Left ventricle myocardium inferior (tissue), 1 donor: Measurements from ENCODE around the gene ETV4. TPM values are rescaled to one million over a fixed set of nuclear protein-coding genes. Genes with fewer than 3 reads are reported as not detected.

ENCODE experiments used
- DNase-seq: peaks from one replicate; pipeline ENCODE4 v3.0.0-alpha.2; 2020
- H3K27ac ChIP-seq: fragments of 200-600 bp; replicated peaks from 2 replicates; pipeline ENCODE4 v1.8.0; 2021
- H3K27me3 ChIP-seq: fragments of 200-600 bp; 2 replicates; pipeline ENCODE4 v1.8.0; 2021; ENCODE audit warnings: low read depth
- H3K36me3 ChIP-seq: fragments of 200-600 bp; 2 replicates; pipeline ENCODE4 v1.8.0; 2021
- H3K4me1 ChIP-seq: fragments of 200-600 bp; 2 replicates; pipeline ENCODE4 v1.8.0; 2021
- H3K4me3 ChIP-seq: fragments of 200-600 bp; 2 replicates; pipeline ENCODE4 v1.8.0; 2021; ENCODE audit warnings: mild to moderate bottlenecking, moderate library complexity
- H3K9me3 ChIP-seq: fragments of 200-600 bp; replicated peaks from 2 replicates; pipeline ENCODE4 v1.8.0; 2021
- CTCF ChIP-seq: fragments of 200-600 bp; IDR thresholded peaks from 2 replicates; pipeline ENCODE4 v1.8.0; 2021; ENCODE audit warnings: antibody characterized with exemption, mild to moderate bottlenecking, borderline replicate concordance
- intact Hi-C: fragments of 100-400 bp; cut with micrococcal nuclease; formaldehyde crosslinking; loops from one replicate; pipeline ENCODE4 v1.11.0; 2022
- total RNA-seq: library from RNA; stranded (reverse); fragmentation: NEBNext Ultra II Directional; extraction: Animal tissue kit (Norgen Biotek cat#: 25700); gene quantifications from one replicate; pipeline ENCODE4 v1.2.1, GENCODE V29; 2021
- donor health status: DM: no; HTN: yes; CAD: no; lungs with severe emphysema.

ETV4 gene
- total RNA-seq, 1 donor from 2014 or later = 0.60 TPM

DNA sequence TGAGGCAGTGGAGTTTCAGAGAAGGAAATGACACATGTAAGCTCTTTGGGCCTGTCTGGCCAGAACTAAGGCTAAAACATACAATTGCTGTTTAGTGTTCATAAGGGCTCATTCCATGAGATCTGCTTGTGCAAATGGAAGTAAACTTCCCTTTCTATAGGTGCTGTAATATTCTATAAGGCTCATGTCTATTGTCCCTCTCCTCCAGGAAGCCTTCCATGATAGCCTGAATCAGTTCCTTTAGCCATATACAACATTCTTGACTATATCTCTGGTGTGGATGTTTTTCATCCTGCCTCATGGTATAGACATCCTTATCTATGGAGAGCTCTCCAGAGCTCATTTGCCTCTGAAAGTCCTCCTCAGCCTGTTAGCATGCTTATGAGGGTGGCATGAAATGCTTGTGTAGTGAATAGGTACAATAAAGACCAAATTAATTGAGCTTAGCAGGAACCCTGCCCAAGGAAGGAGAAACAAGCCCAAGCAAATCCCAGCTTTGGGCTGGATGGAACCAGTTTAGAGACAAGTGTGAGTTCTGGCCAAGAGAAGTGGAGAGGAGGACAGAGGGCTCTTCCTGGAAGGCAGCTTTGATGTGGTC is 1.6 kb upstream of the ETV4 start:
- Histone ChIP-seq H3K4me1 (peaks cover 33% of the 10 kb centered on the region), H3K9me3 (no peaks in the 10 kb centered on the region), H3K36me3 (no peaks in the 10 kb centered on the region), H3K27me3 (peaks cover 22% of the 10 kb centered on the region), H3K4me3 (no peak overlapping the region), H3K27ac (no peak overlapping the region)
- DNase-seq = no peak
- no peak for TF ChIP-seq CTCF
- intact Hi-C loops = no loop called here

DNA sequence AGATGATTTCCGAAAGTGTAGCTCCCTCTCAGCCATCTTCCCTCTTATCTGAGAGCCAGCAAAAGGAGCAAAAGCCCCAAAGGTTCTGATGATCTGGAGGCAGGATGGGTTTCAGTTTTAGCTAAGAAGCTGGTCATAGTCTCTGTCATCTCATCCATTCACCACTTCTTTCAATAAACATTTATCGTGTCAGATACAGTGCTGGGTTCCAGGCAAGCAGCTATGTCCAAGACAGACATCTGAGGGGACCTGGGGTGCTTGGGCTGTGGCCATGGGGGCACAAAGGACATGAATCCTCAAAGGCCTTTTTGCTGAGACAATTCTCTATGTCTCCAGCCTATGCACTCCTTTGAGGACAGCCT is 1.0 kb upstream of the ETV4 start:
- Histone ChIP-seq H3K36me3 (no peaks in the 10 kb centered on the region), H3K4me3 (no peak overlapping the region), H3K27me3 (peaks cover 22% of the 10 kb centered on the region), H3K9me3 (no peaks in the 10 kb centered on the region), H3K27ac (no peak overlapping the region), H3K4me1 (peaks cover 33% of the 10 kb centered on the region)
- DNase-seq = no peak
- intact Hi-C loops = no loop called here
- TF ChIP-seq CTCF = no peak

- TF ChIP-seq CTCF = no peak
- no peak overlapping the region for H3K27ac ChIP-seq
- peaks cover 44% of the 10 kb centered on the region for H3K4me1 ChIP-seq
- no peaks in the 10 kb centered on the region for H3K36me3 ChIP-seq
- DNase-seq = peak; percentile 29
- H3K27me3 ChIP-seq = peaks cover 22% of the 10 kb centered on the region
- intact Hi-C loops = no loop called here
- H3K4me3 ChIP-seq = peak overlapping the region; percentile 77
- H3K9me3 ChIP-seq = no peaks in the 10 kb centered on the region
These were observed 832 bp downstream of the ETV4 start for GRCh38 chr17:43545383-43545632.

- no peak for DNase-seq
- Histone ChIP-seq H3K4me3 (no peak overlapping the region), H3K36me3 (no peaks in the 10 kb centered on the region), H3K27ac (no peak overlapping the region), H3K27me3 (peaks cover 22% of the 10 kb centered on the region), H3K4me1 (peaks cover 44% of the 10 kb centered on the region), H3K9me3 (no peaks in the 10 kb centered on the region)
- TF ChIP-seq CTCF = no peak
- intact Hi-C loops = no loop called here
These were observed 2.2 kb downstream of the ETV4 start for GRCh38 chr17:43543771-43544575.

DNA sequence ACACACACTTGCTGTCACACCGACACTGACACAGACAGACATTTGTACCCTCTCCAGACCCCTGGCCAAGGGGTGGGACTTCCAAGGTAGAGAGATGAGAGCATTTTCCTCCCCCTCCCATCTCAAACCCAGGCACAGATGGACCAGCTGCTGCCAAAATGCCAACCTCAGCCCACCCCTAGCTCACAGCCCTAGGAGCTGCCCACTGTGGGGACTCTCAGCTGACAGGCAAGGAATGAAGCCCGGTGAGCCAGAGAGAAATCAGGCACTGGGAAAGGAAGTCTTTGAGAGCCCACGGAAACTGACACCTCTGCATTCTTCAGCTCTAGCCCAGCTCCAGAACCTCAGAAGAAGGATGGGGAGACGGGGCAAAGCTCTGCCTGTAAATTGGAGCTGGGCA is 2.8 kb downstream of the ETV4 start:
- Histone ChIP-seq H3K4me1 (peaks cover 44% of the 10 kb centered on the region), H3K4me3 (no peak overlapping the region), H3K27ac (no peak overlapping the region), H3K9me3 (no peaks in the 10 kb centered on the region), H3K27me3 (peaks cover 22% of the 10 kb centered on the region), H3K36me3 (no peaks in the 10 kb centered on the region)
- DNase-seq = no peak
- TF ChIP-seq CTCF = no peak
- intact Hi-C loops = no loop called here
